GM04504 (cell line): ENCODE results near the gene PEAK1.
"Not testable (repeated sequence)": the region's sequence is repeated elsewhere in the genome, so short reads cannot be mapped to it uniquely, and the experiment has no call there.

ENCODE experiments used
- DNase-seq: peaks from one replicate; pipeline ENCODE4 v3.0.0-alpha.2; 2012; ENCODE audit warnings: low read depth

The PEAK1 gene

GRCh38 chr15:77221708-77222107 is 198.2 kb downstream of the PEAK1 start:
- DNase-seq, result no peak

DNA sequence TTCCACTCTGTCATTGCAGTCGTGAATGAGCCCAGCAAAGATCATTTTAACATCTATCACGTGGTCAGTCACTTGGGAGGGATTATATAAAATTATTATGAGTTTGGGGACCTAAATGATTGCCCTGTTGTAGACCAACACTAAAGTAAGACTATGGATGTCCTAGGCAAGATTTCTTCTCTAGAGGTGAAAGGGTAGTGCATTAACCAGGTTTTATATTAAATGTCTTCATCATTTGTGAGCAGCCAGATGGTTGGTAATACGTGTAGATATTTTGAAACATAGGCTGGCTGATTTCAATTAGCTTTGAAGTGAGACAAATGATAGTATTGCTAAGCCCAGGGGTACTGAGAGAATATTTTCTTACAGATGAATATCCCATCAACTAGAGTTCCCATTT is 198.7 kb downstream of the PEAK1 start:
- DNase-seq, result no peak

DNA sequence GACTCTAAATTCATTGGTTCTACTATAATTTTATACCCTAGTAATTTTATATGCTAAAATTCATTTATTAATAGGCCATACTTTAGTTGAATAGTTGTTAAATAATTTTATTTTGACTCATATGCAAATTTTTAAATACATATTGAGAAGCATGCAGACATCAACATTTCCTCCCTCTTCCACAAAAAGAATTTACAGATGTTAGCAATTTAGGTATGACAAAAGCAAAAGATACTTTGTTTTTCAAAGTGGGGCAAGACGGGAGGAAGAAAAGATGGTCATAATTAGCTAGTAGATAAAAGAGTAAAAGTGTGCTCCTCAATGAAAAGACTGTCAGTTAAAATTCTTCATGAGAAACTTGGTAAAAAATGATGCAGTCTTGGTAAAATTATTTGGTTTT is 200.1 kb downstream of the PEAK1 start:
- DNase-seq, result no peak

DNA sequence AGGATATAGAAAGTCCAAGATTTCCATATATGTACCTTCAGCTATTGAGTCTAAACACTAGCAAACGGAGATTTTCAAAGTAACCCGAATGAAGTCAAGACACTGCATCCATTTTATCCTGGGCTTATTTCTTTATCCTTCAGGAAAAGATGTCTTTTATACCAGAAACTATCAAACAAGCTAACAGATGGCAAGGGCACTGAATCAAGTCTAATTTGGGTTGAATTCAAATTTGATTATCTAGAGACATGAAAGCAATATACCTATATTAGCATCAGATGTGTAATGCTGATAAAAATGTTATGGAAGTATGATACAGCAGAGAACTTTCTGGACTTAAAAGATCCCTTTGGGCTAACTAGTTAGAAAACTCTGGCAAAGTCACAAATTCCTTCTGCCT is 210.7 kb downstream of the PEAK1 start:
- DNase-seq, result no peak

- no peak for DNase-seq
Measured at GRCh38 chr15:77208241-77208640, 211.7 kb downstream of the PEAK1 start.

DNA sequence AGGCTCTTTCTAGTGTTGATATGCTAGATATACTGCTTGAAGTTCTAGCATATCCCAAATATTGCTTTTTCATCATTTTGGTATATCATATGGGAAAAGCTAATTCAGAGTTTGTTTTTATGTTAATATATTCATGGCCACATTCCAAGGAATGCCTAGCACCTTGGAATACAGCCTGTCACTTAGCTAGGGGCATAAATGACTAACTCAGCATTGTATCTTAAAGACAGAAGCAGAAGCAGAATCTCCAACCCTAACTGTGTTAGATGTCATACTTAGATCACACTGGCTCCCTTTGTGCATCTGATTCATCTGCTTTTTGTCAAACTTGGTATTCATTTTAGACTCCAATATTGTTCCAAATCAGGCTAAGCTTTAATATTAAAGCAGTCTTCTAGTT is 218.2 kb downstream of the PEAK1 start:
- DNase-seq, result no peak

DNA sequence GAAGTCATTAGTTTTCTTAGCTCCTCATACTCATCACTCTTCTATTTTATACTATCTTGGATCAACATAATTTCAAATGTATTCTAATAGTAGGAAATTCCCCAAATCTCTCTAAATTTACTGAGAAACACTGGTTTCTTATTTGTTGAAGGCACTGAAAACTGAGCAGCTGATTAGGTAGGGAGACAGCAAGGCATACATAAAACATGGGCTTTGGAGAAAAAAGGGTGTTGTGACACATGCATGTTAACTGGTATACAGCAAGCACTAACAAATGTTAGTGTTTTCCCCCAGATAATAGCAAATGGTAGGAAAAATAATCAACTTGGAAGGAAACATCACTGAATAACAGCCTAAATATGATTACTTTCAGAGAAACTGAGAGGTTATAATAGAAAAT is 223.5 kb downstream of the PEAK1 start:
- DNase-seq, result no peak

DNA sequence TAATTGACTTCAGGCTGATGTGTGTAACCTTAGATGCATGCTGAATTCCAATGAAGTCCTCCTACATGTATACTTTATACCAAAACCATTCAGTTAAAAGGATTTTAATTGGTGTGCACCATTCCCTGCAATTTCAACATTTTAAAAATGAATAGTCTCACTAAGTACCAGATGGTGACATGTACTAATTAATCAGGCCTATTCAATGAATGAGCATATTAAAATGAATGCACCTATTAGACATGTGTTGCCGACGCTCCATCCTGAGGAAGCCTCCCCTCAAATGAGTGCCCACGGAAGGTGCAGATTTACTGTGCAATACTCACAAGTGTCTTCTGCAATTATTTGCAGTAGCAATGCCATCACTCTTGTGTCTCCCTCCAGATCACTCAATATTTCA is 224.3 kb downstream of the PEAK1 start:
- DNase-seq, result no peak

DNA sequence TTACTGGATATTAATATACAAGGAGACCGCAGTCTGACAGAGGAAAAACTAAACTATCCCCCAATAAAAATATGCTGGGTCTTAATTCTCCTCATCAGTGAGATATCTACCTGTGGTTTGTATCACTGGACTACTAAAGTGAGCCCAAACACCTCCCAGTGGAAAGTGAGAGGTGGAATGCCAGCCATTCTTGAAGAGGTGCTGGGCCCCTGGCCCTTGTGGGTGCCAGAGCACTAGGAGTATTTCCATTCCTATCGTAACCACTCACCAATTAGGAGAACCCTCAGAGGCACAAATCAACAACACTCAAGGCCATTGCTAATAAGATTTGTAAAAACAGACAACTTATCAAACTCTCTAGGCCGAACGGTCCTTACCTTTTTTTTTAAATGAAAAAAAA is 227.5 kb downstream of the PEAK1 start:
- DNase-seq, result no peak

GRCh38 chr15:77191230-77191834 is 228.6 kb downstream of the PEAK1 start:
- no peak for DNase-seq

- no peak for DNase-seq
Measured at GRCh38 chr15:77187751-77188464, 232.0 kb downstream of the PEAK1 start.

DNA sequence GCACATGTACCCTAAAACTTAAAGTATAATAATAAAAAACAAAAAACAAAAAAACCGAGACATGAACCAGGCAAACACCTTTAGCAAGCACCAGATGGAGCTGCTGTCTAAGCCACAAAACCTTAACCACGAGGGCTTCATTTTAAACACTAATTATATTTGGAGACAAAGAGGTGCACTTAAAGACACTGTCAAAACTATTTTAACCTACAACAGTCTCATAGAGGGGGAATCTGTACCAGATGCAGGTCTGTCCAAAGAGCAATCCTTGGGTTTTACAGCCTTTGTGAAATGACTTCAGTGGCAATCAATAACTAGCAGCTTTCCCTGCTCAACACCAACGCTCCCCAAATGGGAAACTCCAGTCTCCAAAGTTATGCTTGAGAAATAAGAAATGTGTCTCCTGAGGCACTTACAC is 233.3 kb downstream of the PEAK1 start:
- no peak for DNase-seq

GRCh38 chr15:77185242-77185785 is 234.6 kb downstream of the PEAK1 start:
- DNase-seq, result no peak

- not testable (repeated sequence) for DNase-seq
Measured at GRCh38 chr15:77184352-77184751, 235.6 kb downstream of the PEAK1 start.

DNA sequence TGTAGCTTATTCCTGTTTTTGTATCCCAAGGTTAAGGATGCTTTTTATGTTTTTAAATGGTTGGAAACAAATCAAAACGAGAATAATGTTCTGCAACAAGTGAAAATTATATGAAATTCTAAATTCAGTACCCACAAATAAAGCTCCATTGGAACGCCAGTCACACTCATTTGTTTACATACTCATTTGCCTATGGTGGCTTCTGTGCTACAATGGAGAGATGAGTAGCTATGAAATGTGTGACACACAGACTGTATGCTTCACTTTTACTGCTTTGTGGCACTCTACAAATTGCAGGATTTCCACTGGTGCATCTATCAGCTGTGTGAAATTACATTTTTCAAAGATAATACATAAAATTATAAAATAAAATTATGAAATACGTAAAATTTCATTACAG is 236.8 kb downstream of the PEAK1 start:
- no peak for DNase-seq

DNA sequence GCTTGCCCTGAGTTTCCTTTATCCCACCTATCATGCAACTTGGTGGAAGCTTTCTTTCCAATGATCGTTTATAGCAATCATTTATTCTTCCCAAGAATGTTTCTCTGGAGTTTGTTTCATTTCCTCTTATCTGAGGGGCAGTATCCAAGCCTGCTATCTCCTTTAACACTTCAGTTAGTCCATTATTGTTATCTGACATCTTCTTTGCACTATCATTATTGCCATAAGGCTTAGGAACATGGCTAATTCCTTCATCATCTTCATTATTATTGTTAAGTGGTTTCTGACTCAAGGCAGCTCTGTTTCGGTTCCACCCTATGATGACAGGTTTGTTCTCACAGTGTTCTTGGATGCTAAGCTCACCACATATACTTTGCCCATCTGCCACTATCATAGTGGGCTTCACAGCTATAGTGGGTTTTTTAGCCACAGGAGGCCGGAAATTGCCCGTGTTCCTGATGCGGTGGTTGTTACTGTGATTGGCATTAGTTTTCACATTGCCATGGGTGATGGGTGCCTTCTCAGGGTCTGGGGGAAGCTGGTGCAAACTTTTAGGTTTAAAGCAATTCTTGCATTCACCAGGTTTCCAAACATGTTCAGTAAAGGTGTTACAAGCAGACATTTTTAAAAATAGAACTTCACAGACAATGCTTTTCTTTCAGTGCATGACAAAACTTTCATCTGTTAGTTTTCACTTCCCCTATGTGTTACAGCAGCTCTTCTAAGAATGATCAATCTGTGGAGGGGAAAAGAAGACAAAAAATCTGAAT is 238.4 kb downstream of the PEAK1 start:
- DNase-seq, result no peak

- DNase-seq, result no peak
Measured at GRCh38 chr15:77180757-77181156, 239.1 kb downstream of the PEAK1 start.

- no peak for DNase-seq
Measured at GRCh38 chr15:77180270-77180669, 239.6 kb downstream of the PEAK1 start.

GRCh38 chr15:77179541-77179998 is 240.3 kb downstream of the PEAK1 start:
- no peak for DNase-seq

DNA sequence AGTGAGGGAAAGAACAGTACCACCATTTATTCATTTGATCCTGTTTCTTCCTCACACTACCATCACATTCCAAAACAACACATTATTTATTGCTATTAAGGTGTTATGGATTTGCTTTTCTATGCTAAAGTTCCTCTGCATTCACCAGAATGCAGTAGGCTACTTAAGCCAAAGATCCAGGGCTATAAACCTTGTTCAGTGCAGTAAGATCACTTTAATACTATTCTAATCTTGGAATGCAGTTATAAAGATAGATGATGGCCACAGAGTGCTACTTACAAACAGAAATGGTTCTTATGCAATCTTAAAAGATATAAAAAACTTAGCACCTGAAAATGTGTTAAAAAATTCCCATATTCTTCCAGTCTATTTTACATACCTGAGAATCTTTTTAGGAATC is 241.5 kb downstream of the PEAK1 start:
- DNase-seq, result no peak

DNA sequence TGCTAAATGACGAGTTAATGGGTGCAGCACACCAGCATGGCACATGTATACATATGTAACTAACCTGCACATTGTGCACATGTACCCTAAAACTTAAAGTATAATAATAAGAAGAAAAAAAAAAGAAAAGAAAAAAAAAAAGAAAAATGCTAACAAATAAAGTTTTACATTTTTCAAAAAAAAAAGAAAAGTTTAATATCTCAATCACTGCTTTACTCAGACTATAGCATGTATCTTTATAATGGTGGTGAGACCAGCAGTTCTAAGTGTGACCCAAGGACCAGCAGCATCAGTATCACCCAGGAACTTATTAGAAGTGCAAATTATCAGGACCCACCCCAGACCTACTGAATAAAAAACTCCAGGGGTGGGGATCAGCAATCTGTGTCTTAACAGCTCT is 243.8 kb downstream of the PEAK1 start:
- not testable (repeated sequence) for DNase-seq

DNA sequence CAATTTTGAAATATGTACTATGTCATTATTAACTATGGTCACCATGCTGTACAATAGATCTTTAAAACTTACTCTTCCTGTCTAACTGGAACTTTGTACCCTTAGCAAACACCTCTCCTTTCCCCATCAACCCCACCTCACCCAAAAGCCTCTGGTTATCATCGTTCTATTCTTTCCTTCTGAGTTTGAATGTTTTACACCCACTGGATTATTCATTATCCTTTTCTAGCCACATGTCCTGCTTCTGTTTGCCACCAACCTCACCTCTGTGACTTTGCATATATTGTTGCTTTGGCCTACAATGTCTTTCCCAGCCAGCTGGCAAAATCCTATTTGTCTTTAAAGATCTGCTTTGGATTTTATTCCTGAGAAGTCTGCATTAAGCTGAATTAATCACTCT is 246.4 kb downstream of the PEAK1 start:
- DNase-seq, result no peak
